T-cell (primary cell): ENCODE measurements around the gene CGB5. TPM values are rescaled to one million over a fixed set of nuclear protein-coding genes. Genes with fewer than 3 reads are reported as not detected.
"Not testable (repeated sequence)": the region's sequence is repeated elsewhere in the genome, so short reads cannot be mapped to it uniquely, and the experiment has no call there.

Experiments used
- ATAC-seq, 4 experiments: fragments of 200-7000 bp in 3 of 4; fragments of 150-1000 bp in 1 of 4; cut with Tn5 transposase; replicated peaks in 1 of 4; 1 replicate in 3 of 4; 2 replicates in 1 of 4; pipeline ENCODE4 v1.10.0; 2021; ENCODE audit warnings: moderate library complexity in 3 of 4, mild to moderate bottlenecking in 2 of 4, moderate number of reproducible peaks in 1 of 4
- CTCF ChIA-PET, 2 donors: fragments of 300-600 bp; sonication (Branson Sonifier 250); formaldehyde crosslinking; loops; one replicate each; lab custom pipeline; 2022; ENCODE audit warnings: antibody characterized with exemption in 2 of 2; lab: Charles Lee
- POLR2A ChIA-PET, 2 donors: fragments of 300-600 bp; sonication (Branson Sonifier 250); formaldehyde crosslinking; loops; one replicate each; lab custom pipeline; 2022; ENCODE audit warnings: antibody characterized with exemption in 2 of 2; lab: Charles Lee
- DNase-seq, 35 experiments: peaks; one replicate each; pipeline versions ENCODE4 v3.0.0 to v3.0.0-alpha.2; 2013 to 2023
- H3K27ac ChIP-seq: one replicate; pipeline ENCODE4 v1.5.1; 2013; ENCODE audit warnings: low read length
- H3K27me3 ChIP-seq, 2 experiments: replicated peaks in 1 of 2; 1 replicate in 1 of 2; 2 replicates in 1 of 2; pipeline versions ENCODE4 v1.6.1 to v1.7.0; 2013; ENCODE audit warnings: low read length in 1 of 2, mixed read lengths in 1 of 2; ENCODE audit not compliant: control insufficient read depth in 2 of 2, insufficient read depth in 2 of 2; ENCODE audit errors: extremely low read depth in 1 of 2
- H3K36me3 ChIP-seq, 2 donors: 1 replicate in 1 of 2; 2 replicates in 1 of 2; pipeline versions ENCODE4 v1.6.1 to v1.7.0; 2013; ENCODE audit warnings: low read length in 1 of 2; ENCODE audit not compliant: control insufficient read depth in 2 of 2, insufficient read depth in 1 of 2; ENCODE audit errors: extremely low read depth in 1 of 2
- H3K4me1 ChIP-seq, 2 experiments: 1 replicate in 1 of 2; 2 replicates in 1 of 2; pipeline versions ENCODE4 v1.6.1 to v1.7.0; 2013; ENCODE audit warnings: low read length in 2 of 2, mixed read lengths in 1 of 2; ENCODE audit not compliant: insufficient read depth in 2 of 2, control insufficient read depth in 1 of 2; ENCODE audit errors: extremely low read depth in 1 of 2
- H3K4me3 ChIP-seq, 2 donors: 1 replicate in 1 of 2; 2 replicates in 1 of 2; pipeline versions ENCODE4 v1.5.1 to v1.7.0; 2013; ENCODE audit warnings: mild to moderate bottlenecking in 2 of 2, low read length in 1 of 2, moderate library complexity in 1 of 2; ENCODE audit not compliant: control insufficient read depth in 1 of 2; ENCODE audit errors: extremely low read depth in 1 of 2
- H3K9me3 ChIP-seq: 2 replicates; pipeline ENCODE4 v1.7.0; 2013
- H3K27ac Mint-ChIP-seq, 2 donors: one replicate each; pipeline ENCODE4 v1.8.0; 2020 to 2021; ENCODE audit warnings: mild to moderate bottlenecking in 2 of 2, mixed read lengths in 2 of 2
- H3K27me3 Mint-ChIP-seq, 2 donors: one replicate each; pipeline ENCODE4 v1.8.0; 2021 to 2022; ENCODE audit warnings: mixed read lengths in 2 of 2
- H3K36me3 Mint-ChIP-seq: one replicate; pipeline ENCODE4 v1.8.0; 2021; ENCODE audit warnings: mixed read lengths
- H3K4me1 Mint-ChIP-seq, 3 donors: one replicate each; pipeline ENCODE4 v1.8.0; 2020 to 2022; ENCODE audit warnings: mixed read lengths in 3 of 3, mild to moderate bottlenecking in 1 of 3
- H3K4me3 Mint-ChIP-seq, 3 donors: one replicate each; pipeline ENCODE4 v1.8.0; 2020 to 2022; ENCODE audit warnings: mild to moderate bottlenecking in 3 of 3, mixed read lengths in 3 of 3, moderate library complexity in 3 of 3
- H3K9me3 Mint-ChIP-seq, 3 donors: one replicate each; pipeline ENCODE4 v1.8.0; 2020 to 2022; ENCODE audit warnings: mixed read lengths in 3 of 3
- WGBS: methylation state at CpG from one replicate; pipeline ENCODE4 v1.1.5; 2013; ENCODE audit warnings: missing lambda C conversion rate; ENCODE audit not compliant: insufficient coverage; 5-methylcytosine and 5-hydroxymethylcytosine counted together
- total RNA-seq, 35 experiments: library from RNA in 6 of 35; stranded (reverse) in 6 of 35; fragments of 120-200 nt in 1 of 35; gene quantifications; one replicate each; pipeline versions ENCODE4 v1.2.1 to v1.2.4 and lab custom pipeline; 2013 to 2026

Gene CGB5
- total RNA-seq, 5 donors from 2014 or later (not counting 1 experiment from before 2014, with no cell fraction given), result not detected

DNA sequence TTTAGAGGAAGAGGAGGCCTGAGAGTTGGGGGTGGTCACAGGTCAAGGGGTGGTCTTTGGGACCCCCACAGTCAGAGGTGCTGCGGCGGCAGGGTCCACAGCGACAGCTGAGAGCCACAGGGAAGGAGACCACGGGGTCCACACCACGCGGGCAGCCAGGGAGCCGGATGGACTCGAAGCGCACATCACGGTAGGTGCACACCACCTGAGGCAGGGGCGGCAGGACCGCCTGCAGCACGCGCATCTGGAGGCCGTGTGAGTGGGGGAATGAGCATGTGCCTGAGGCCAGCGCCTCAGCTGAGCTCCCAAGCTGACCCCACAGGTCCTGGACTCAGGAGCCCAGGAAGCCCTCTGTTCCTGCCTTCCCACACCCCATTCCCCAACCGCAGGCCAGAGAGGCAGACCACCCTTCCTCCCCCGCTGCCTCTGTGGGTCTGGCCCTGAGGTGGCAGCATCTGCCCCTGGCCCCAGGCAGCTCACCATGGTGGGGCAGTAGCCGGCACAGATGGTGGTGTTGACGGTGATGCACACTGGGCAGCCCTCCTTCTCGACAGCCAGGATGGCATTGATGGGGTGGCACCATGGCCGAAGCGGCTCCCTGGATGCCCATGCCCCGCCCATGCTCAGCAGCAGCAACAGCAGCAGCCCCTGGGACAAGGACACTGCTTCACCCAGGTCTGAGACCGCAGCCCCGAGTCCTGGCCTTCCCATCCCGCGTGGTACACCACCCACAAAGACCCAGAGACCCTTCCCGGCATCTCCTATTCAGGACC, 27.4 kb upstream of the CGB5 start:
- ChIA-PET CTCF (no interaction called here), POLR2A (no interaction called here)
- no peak overlapping the region for H3K27ac ChIP-seq
- peaks cover 0 to 15% of the 10 kb centered on the region in 2 experiments for H3K27me3 ChIP-seq
- Mint-ChIP-seq H3K4me3 (peak overlapping the region in 1 of 3 donors; percentile 43), H3K9me3 (no peaks in the 10 kb centered on the region), H3K27ac (no peak overlapping the region), H3K4me1 (peaks cover 18 to 29% (median 23%) of the 10 kb centered on the region in 3 donors), H3K27me3 (peaks cover 0 to 6% of the 10 kb centered on the region in 2 donors), H3K36me3 (no peaks in the 10 kb centered on the region)
- DNase-seq (no peak), ATAC-seq (no peak)
- H3K4me1 ChIP-seq, result peaks cover 7 to 33% of the 10 kb centered on the region in 2 experiments
- H3K9me3 ChIP-seq, result no peaks in the 10 kb centered on the region
- no peak overlapping the region for H3K4me3 ChIP-seq
- H3K36me3 ChIP-seq, result peaks cover 5 to 14% of the 10 kb centered on the region in 2 donors
- WGBS, result 89% methylated on average over 7 of the region's 29 CpGs

DNA sequence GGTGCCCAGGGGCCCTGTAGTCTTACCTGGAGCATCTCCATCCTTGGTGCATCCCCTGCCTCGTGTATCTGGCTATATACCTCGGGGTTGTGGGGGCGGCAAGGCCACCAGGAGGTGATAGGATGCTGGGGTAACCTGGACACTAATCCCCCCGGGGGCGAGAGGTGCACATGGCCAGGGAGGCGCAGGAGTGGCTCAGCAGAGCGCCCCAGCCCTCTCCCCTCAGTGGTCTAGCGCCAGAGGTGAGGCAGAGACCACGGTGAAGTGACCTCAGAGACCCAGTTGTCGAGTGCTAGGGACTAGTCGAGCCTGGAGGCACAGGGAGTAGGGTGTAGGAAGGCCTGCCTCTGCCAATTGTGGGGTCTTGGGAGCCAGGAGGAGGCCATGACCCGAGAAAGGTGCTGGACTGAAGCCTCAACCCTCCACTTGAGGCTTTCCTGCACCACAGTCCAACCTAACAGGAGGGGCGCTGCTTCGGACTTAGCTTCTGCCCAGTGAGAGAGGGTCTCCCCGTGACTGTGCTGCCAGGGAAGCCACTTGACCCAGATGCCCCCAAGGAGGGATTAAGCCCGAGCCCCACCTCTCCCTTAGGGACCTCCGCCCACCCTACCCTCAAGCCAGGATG, 26.5 kb upstream of the CGB5 start, which contains the start of gene LHB:
Gene LHB (minus strand): TSS at position 51 of the 625 bp plus-strand sequence. CDS start 10 bp downstream, at position 41.
- H3K27ac Mint-ChIP-seq, result peak within 1 kb of the TSS in 1 of 2 donors; percentile 28
- peaks cover 0 to 6% of the 10 kb centered on the region in 2 donors for H3K27me3 Mint-ChIP-seq
- H3K9me3 Mint-ChIP-seq, result no peaks in the 10 kb centered on the region
- H3K4me3 ChIP-seq, result peak within 1 kb of the TSS; percentile 64 to 68
- peak within 1 kb of the TSS; percentile 83 to 95 (median 86) for H3K4me3 Mint-ChIP-seq
- H3K4me1 ChIP-seq, result peaks cover 7 to 33% of the 10 kb centered on the region in 2 experiments
- H3K27me3 ChIP-seq, result peaks cover 0 to 15% of the 10 kb centered on the region in 2 experiments
- peaks cover 19 to 32% (median 25%) of the 10 kb centered on the region in 3 donors for H3K4me1 Mint-ChIP-seq
- H3K36me3 Mint-ChIP-seq, result no peaks in the 10 kb centered on the region
- POLR2A ChIA-PET, result no interaction called here
- no peak for DNase-seq
- ATAC-seq, result no peak
- H3K36me3 ChIP-seq, result peaks cover 3 to 5% of the 10 kb centered on the region in 2 donors
- 91% methylated on average over 4 of the region's 17 CpGs for WGBS
- no peaks in the 10 kb centered on the region for H3K9me3 ChIP-seq
- CTCF ChIA-PET, result interaction anchor here (0.6 to 2.9 kb wide), 3 partner anchors 17 to 1556 kb away, joined by 5 to 15 read pairs (median 6); partner anchors contain the start of genes GYS1 (in 1 of the 2) and RUVBL2 (in 1 of the 2)
- peak within 1 kb of the TSS; percentile 49 for H3K27ac ChIP-seq

GRCh38 chr19:49017666-49018351, 25.8 kb upstream of the CGB5 start:
- Mint-ChIP-seq H3K4me3 (peak overlapping the region; percentile 83 to 95 (median 86)), H3K9me3 (no peaks in the 10 kb centered on the region), H3K4me1 (peaks cover 19 to 32% (median 25%) of the 10 kb centered on the region in 3 donors), H3K27ac (peak overlapping the region in 1 of 2 donors; percentile 28), H3K27me3 (peaks cover 0 to 6% of the 10 kb centered on the region in 2 donors), H3K36me3 (no peaks in the 10 kb centered on the region)
- WGBS, result 2% methylated on average over 60 of the region's 62 CpGs
- Histone ChIP-seq H3K9me3 (no peaks in the 10 kb centered on the region), H3K36me3 (peaks cover 3 to 5% of the 10 kb centered on the region in 2 donors), H3K4me3 (peak overlapping the region; percentile 64 to 68), H3K27ac (peak overlapping the region; percentile 49), H3K4me1 (peaks cover 7 to 33% of the 10 kb centered on the region in 2 experiments), H3K27me3 (peaks cover 0 to 15% of the 10 kb centered on the region in 2 experiments)
- DNase-seq (peak; percentile 40 to 77 (median 64)), ATAC-seq (peak; percentile 85 to 87 (median 86))
- POLR2A ChIA-PET, result no interaction called here
- CTCF ChIA-PET, result interaction anchor here (0.6 to 2.9 kb wide), 4 partner anchors 18 to 1556 kb away, joined by 3 to 15 read pairs (median 6); partner anchors contain the start of genes FUT2 (in 1 of the 2), GYS1 (in 1 of the 2) and RUVBL2 (in 1 of the 2)

GRCh38 chr19:49018388-49019241, 25.0 kb upstream of the CGB5 start:
- peak overlapping the region; percentile 64 to 68 for H3K4me3 ChIP-seq
- not testable (repeated sequence) for H3K27ac ChIP-seq, H3K9me3 Mint-ChIP-seq, H3K36me3 ChIP-seq, H3K9me3 ChIP-seq, H3K36me3 Mint-ChIP-seq, H3K27me3 Mint-ChIP-seq
- peak overlapping the region in 1 of 2 donors; percentile 55 for H3K27ac Mint-ChIP-seq
- peak overlapping the region; percentile 83 to 95 (median 86) for H3K4me3 Mint-ChIP-seq
- ATAC-seq, result peak in 3 of 4 experiments; percentile 17 to 41 (median 28)
- WGBS, result 2% methylated on average over 25 of the region's 50 CpGs
- peaks cover 0 to 15% of the 10 kb centered on the region in 2 experiments for H3K27me3 ChIP-seq
- peak in 7 of 35 experiments; percentile 14 to 48 (median 21) for DNase-seq
- CTCF ChIA-PET, result interaction anchor here in 1 of 2 donors (0.6 to 2.9 kb wide), 5 partner anchors 19 to 323 kb away, joined by 3 to 15 read pairs (median 6); partner anchors contain the start of genes FUT2, GYS1 and RUVBL2
- peaks cover 7 to 33% of the 10 kb centered on the region in 2 experiments for H3K4me1 ChIP-seq
- POLR2A ChIA-PET, result interaction anchor here in 1 of 2 donors (0.7 kb wide), 1 partner anchor 102 kb away, joined by 3 read pairs; no protein-coding TSS in a partner anchor
- H3K4me1 Mint-ChIP-seq, result peaks cover 19 to 32% (median 25%) of the 10 kb centered on the region in 3 donors

DNA sequence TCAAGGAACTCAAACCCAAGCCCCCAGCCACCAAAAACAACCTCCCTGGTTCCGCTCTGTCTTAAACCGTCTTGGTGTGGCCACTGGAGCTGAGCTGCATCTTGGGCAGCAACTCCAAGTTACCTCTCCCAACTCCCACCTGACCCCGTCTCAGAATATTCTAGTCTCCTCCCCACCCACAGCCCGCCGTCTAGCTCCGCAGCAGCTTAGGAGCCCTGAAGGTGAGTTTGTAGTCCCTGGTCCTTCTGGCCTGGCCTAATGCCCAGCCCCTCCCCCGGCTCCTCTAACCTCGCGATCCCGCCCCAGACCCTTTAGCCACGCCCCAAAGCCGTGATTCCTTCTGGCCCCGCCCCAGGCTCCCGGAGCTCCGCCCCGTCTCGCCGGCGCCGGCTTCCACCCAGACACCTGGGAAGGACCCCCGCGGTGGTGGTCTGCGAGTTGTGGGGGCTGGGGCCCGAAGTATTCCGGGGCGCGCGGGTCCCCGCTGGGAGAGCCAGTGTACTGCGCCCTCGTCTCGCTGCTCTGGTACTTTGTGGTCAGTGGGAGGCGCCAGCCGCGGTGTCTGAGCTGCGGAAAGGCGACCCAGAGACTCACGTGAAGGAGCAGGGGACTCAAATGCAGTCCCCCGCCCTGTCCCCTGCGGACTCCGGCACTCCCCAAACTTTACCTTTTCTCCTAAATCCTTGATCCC, 24.3 kb upstream of the CGB5 start:
- H3K27ac Mint-ChIP-seq, result peak overlapping the region in 1 of 2 donors; percentile 25
- peaks cover 0 to 5% of the 10 kb centered on the region in 2 donors for H3K36me3 ChIP-seq
- H3K27me3 ChIP-seq, result peaks cover 0 to 15% of the 10 kb centered on the region in 2 experiments
- peak overlapping the region; percentile 64 to 68 for H3K4me3 ChIP-seq
- H3K9me3 ChIP-seq, result no peaks in the 10 kb centered on the region
- H3K36me3 Mint-ChIP-seq, result no peaks in the 10 kb centered on the region
- H3K27ac ChIP-seq, result no peak overlapping the region
- ATAC-seq (peak; percentile 41 to 49 (median 46)), DNase-seq (peak in 33 of 35 experiments; percentile 19 to 72 (median 45))
- H3K9me3 Mint-ChIP-seq, result no peaks in the 10 kb centered on the region
- peaks cover 7 to 33% of the 10 kb centered on the region in 2 experiments for H3K4me1 ChIP-seq
- peaks cover 19 to 32% (median 25%) of the 10 kb centered on the region in 3 donors for H3K4me1 Mint-ChIP-seq
- ChIA-PET CTCF (interaction anchor here in 1 of 2 donors (0.6 to 2.9 kb wide), 3 partner anchors 21 to 308 kb away, joined by 3 to 15 read pairs (median 8); partner anchors contain the start of genes GYS1 and RUVBL2), POLR2A (interaction anchor here in 1 of 2 donors (0.7 kb wide), 1 partner anchor 101 kb away, joined by 3 read pairs; no protein-coding TSS in a partner anchor)
- peaks cover 0 to 6% of the 10 kb centered on the region in 2 donors for H3K27me3 Mint-ChIP-seq
- 13% methylated on average over 38 of the region's 41 CpGs for whole genome bisulfite sequencing
- peak overlapping the region; percentile 83 to 95 (median 86) for H3K4me3 Mint-ChIP-seq
